Measurements from ENCODE around the gene GRID1.

- no peak for TF ChIP-seq ZNF274 (IDR thresholded peaks at IDR 0.05; ENCODE audit: low read depth, low read length)
- no peak for TF ChIP-seq SUZ12 (IDR thresholded peaks at IDR 0.05; ENCODE audit: extremely low read depth, insufficient read depth, insufficient read length)
- TF ChIP-seq YY1 (IDR thresholded peaks at IDR 0.05; ENCODE audit: insufficient read depth, insufficient read length) = no peak
Measured at GRCh38 chr10:86355571-86356038, 11.0 kb downstream of the GRID1 start.
